SK-N-SH treated with all-trans-retinoic acid at 6 μM for 48 hours (cell line): ENCODE measurements around the gene DRD2.
"Not testable (repeated sequence)": the region's sequence is repeated elsewhere in the genome, so short reads cannot be mapped to it uniquely, and the experiment has no call there.

Source experiments
- ATAC-seq: fragments of 200-7000 bp; cut with Tn5 transposase; 3 replicates; pipeline ENCODE4 v1.9.1; 2020; ENCODE audit warnings: mild to moderate bottlenecking, moderate library complexity
- ARNTL ChIP-seq: fragments of 450-650 bp; formaldehyde crosslinking; IDR thresholded peaks from 2 replicates; pipeline ENCODE4 v1.5.0; 2020; ENCODE audit warnings: low read depth, mild to moderate bottlenecking, moderate library complexity, borderline replicate concordance
- BACH2 ChIP-seq: fragments of 250-450 bp; sonication (Bioruptor Pico); IDR thresholded peaks from 2 replicates; pipeline ENCODE4 v1.9.0; 2021; ENCODE audit warnings: mild to moderate bottlenecking, borderline replicate concordance
- ESRRG ChIP-seq: fragments of 250-450 bp; sonication (Bioruptor Pico); IDR thresholded peaks from 2 replicates; pipeline ENCODE4 v1.6.1; 2021; ENCODE audit warnings: mild to moderate bottlenecking
- ISL1 ChIP-seq: fragments of 250-450 bp; sonication (Bioruptor Pico); IDR thresholded peaks from 2 replicates; pipeline ENCODE4 v2.1.2; 2022; ENCODE audit warnings: mild to moderate bottlenecking, moderate library complexity
- PATZ1 ChIP-seq: fragments of 250-450 bp; sonication (Bioruptor Pico); IDR thresholded peaks from 2 replicates; pipeline ENCODE4 v1.8.0; 2020; ENCODE audit warnings: mild to moderate bottlenecking, moderate library complexity, borderline replicate concordance
- POU6F1 ChIP-seq: fragments of 250-450 bp; sonication (Bioruptor Pico); IDR thresholded peaks from 2 replicates; pipeline ENCODE4 v1.8.0; 2021; ENCODE audit warnings: low read depth, mild to moderate bottlenecking, moderate library complexity, borderline replicate concordance
- SNAI2 ChIP-seq: fragments of 250-450 bp; sonication (Bioruptor Pico); IDR thresholded peaks from 2 replicates; pipeline ENCODE4 v1.5.0; 2020; ENCODE audit warnings: mild to moderate bottlenecking, moderate library complexity
- TCF4 ChIP-seq: fragments of 250-450 bp; sonication (Bioruptor Pico); IDR thresholded peaks from 2 replicates; pipeline ENCODE4 v1.8.0; 2021; ENCODE audit warnings: mild to moderate bottlenecking, moderate library complexity, borderline replicate concordance
- TSHZ2 ChIP-seq: fragments of 250-450 bp; sonication (Bioruptor Pico); IDR thresholded peaks from 2 replicates; pipeline ENCODE4 v1.5.0; 2020; ENCODE audit warnings: mild to moderate bottlenecking, moderate library complexity
- ZC3H10 ChIP-seq: fragments of 250-450 bp; sonication (Bioruptor Pico); IDR thresholded peaks from 2 replicates; pipeline ENCODE4 v1.5.1; 2021; ENCODE audit warnings: mild to moderate bottlenecking, moderate library complexity
- ZFP30 ChIP-seq: fragments of 450-650 bp; formaldehyde crosslinking; IDR thresholded peaks from 2 replicates; pipeline ENCODE4 v1.5.0; 2022; ENCODE audit warnings: mild to moderate bottlenecking, moderate library complexity
- ZNF565 ChIP-seq: fragments of 450-650 bp; formaldehyde crosslinking; conservative IDR thresholded peaks from 2 replicates; pipeline ENCODE4 v1.5.0; 2020; ENCODE audit warnings: low read depth, mild to moderate bottlenecking, moderate library complexity
- ZNF8 ChIP-seq: fragments of 450-650 bp; formaldehyde crosslinking; IDR thresholded peaks from 2 replicates; pipeline ENCODE4 v1.5.0; 2020; ENCODE audit warnings: mild to moderate bottlenecking, moderate library complexity

DRD2 gene

GRCh38 chr11:113475160-113475761, at the start of gene DRD2:
TSS of gene DRD2 (minus strand) at chr11:113475398. CDS start at chr11:113424651, 50,747 bp downstream.
- peak; percentile 14; the same call in 1 of the 3 replicates for ATAC-seq

GRCh38 chr11:113523906-113524305, 48.7 kb upstream of the DRD2 start:
- not testable (repeated sequence) for ATAC-seq

More at GRCh38 chr11:113475160-113475761, at the start of gene DRD2:
- no peak for TF ChIP-seq TCF4 (CRISPR knock-in tag)
- no peak for TF ChIP-seq ARNTL
- no peak for TF ChIP-seq POU6F1 (CRISPR knock-in tag)
- no peak for TF ChIP-seq ESRRG (CRISPR knock-in tag)

- no peak for ATAC-seq
- TF ChIP-seq BACH2 (no peak), SNAI2 (CRISPR knock-in tag) (no peak), ISL1 (CRISPR knock-in tag) (no peak), ZNF8 (CRISPR knock-in tag) (no peak), ZC3H10 (CRISPR knock-in tag) (no peak), TCF4 (CRISPR knock-in tag) (no peak), ZNF565 (CRISPR knock-in tag) (no peak)
These were observed 46.7 kb upstream of the DRD2 start for GRCh38 chr11:113521737-113522517.

GRCh38 chr11:113519989-113520613, 44.9 kb upstream of the DRD2 start:
- no peak for ATAC-seq

More at GRCh38 chr11:113519989-113520613, 44.9 kb upstream of the DRD2 start:
- TF ChIP-seq ZFP30 (CRISPR knock-in tag) (no peak), TSHZ2 (no peak), SNAI2 (CRISPR knock-in tag) (no peak), ZNF565 (CRISPR knock-in tag) (no peak), ESRRG (CRISPR knock-in tag) (no peak), POU6F1 (CRISPR knock-in tag) (no peak), PATZ1 (CRISPR knock-in tag) (no peak)
